Transverse colon (tissue), 3 donors: ENCODE data around the gene SOX5.

Experiments used
- CTCF ChIP-seq, 5 experiments: fragments of 200-600 bp in 3 of 5; fragments of 450-650 bp in 2 of 5; sonication (generic) in 3 of 5; IDR thresholded peaks; 1 replicate in 2 of 5; 2 replicates in 3 of 5; pipeline ENCODE4 v1.5.1; 2016 to 2017; ENCODE audit warnings: antibody characterized with exemption in 5 of 5, inconsistent platforms in 3 of 5, mild to moderate bottlenecking in 2 of 5, moderate library complexity in 1 of 5
- POLR2A ChIP-seq: fragments of 450-650 bp; IDR thresholded peaks from one replicate; pipeline ENCODE4 v1.6.1; 2016; ENCODE audit warnings: antibody characterized with exemption, mild to moderate bottlenecking, moderate library complexity

GRCh38 chr12:23482571-23482970, 466.9 kb downstream of the SOX5 start:
- TF ChIP-seq POLR2A (no peak), CTCF (IDR thresholded peaks at IDR 0.05) (no peak)
